ENCODE measurements around the gene FANCD2. TPM values are rescaled to one million over a fixed set of nuclear protein-coding genes. Genes with fewer than 3 reads are reported as not detected.
A peak's percentile ranks its signal among the peaks of the same experiment; 100 is the strongest.
"Not testable (repeated sequence)": the region's sequence is repeated elsewhere in the genome, so short reads cannot be mapped to it uniquely, and the experiment has no call there.

The FANCD2 gene
- total and polyA plus RNA-seq, 5 donors from 2014 or later = 4.5 to 62.8 (median 10.4) TPM

- H3K9me3 ChIP-seq (ENCODE audit: control insufficient read depth in 2 of 2, low read length in 2 of 2) = no peaks in the 10 kb centered on the region
- Mint-ChIP-seq H3K27ac (peak overlapping the region; percentile 99), H3K27me3 (peaks cover 7% of the 10 kb centered on the region), H3K9me3 (peaks cover 0 to 1% (median 0%) of the 10 kb centered on the region in 7 donors), H3K4me3 (peak overlapping the region; percentile 93 to 100 (median 98)), H3K4me1 (peaks cover 10 to 60% (median 25%) of the 10 kb centered on the region in 4 donors), H3K36me3 (peaks cover 10% of the 10 kb centered on the region)
- H3K27me3 ChIP-seq (ENCODE audit: control insufficient read depth, insufficient read depth, low read length) = no peaks in the 10 kb centered on the region
- peaks cover 16% of the 10 kb centered on the region for H3K36me3 ChIP-seq (ENCODE audit: control insufficient read depth, insufficient read depth, low read length)
- ATAC-seq (ENCODE audit: low read depth in 2 of 2) = no peak
- peak overlapping the region; percentile 85 for H3K27ac ChIP-seq (ENCODE audit: insufficient read depth, low read length, poor library complexity, severe bottlenecking)
- DNase-seq = no peak
- H3K4me1 ChIP-seq (ENCODE audit: control insufficient read depth, insufficient read depth, low read length, poor library complexity, severe bottlenecking) = peaks cover 38% of the 10 kb centered on the region
- H3K4me3 ChIP-seq (ENCODE audit: low read depth, low read length) = peak overlapping the region; percentile 99
Observed at GRCh38 chr3:10116138-10116460, 89.9 kb downstream of the FANCD2 start.

DNA sequence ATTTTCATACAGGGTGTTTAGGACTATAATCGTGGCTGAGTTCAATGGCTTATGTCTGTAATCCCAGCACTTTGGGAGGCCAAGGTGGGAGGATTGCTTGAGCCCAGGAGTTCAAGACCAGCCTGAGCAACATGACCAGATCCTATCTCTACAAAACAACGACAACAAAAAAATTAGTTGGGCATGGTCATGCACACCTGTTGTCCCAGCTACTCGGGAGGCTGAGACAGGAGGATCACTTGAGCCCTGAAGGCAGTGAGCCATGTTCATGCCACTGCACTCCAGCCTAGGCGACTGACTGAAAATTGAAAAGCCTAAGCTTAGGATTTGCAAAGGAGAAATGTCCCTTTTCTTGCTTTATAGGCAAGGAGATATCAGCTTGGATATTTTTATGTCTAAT, 90.7 kb downstream of the FANCD2 start:
- H3K4me1 ChIP-seq (ENCODE audit: control insufficient read depth, insufficient read depth, low read length, poor library complexity, severe bottlenecking) = peaks cover 38% of the 10 kb centered on the region
- no peaks in the 10 kb centered on the region for H3K27me3 ChIP-seq (ENCODE audit: control insufficient read depth, insufficient read depth, low read length)
- Mint-ChIP-seq H3K9me3 (peaks cover 0 to 1% (median 0%) of the 10 kb centered on the region in 7 donors), H3K27me3 (peaks cover 7% of the 10 kb centered on the region), H3K27ac (peak overlapping the region in 1 of 3 donors; percentile 99), H3K4me3 (peak overlapping the region; percentile 93 to 100 (median 98)), H3K4me1 (peaks cover 10 to 63% (median 27%) of the 10 kb centered on the region in 4 donors), H3K36me3 (peaks cover 13% of the 10 kb centered on the region)
- no peak overlapping the region for H3K27ac ChIP-seq (ENCODE audit: insufficient read depth, low read length, poor library complexity, severe bottlenecking)
- peak overlapping the region; percentile 99 for H3K4me3 ChIP-seq (ENCODE audit: low read depth, low read length)
- DNase-seq = no peak
- no peak for ATAC-seq (ENCODE audit: low read depth in 2 of 2)
- peaks cover 22% of the 10 kb centered on the region for H3K36me3 ChIP-seq (ENCODE audit: control insufficient read depth, insufficient read depth, low read length)
- H3K9me3 ChIP-seq (ENCODE audit: control insufficient read depth in 2 of 2, low read length in 2 of 2) = no peaks in the 10 kb centered on the region

GRCh38 chr3:10119376-10119775, 93.1 kb downstream of the FANCD2 start:
- Mint-ChIP-seq H3K27me3 (peaks cover 7% of the 10 kb centered on the region), H3K4me1 (peaks cover 17 to 73% (median 35%) of the 10 kb centered on the region in 4 donors), H3K4me3 (peak overlapping the region in 3 of 4 donors; percentile 29 to 73 (median 33)), H3K9me3 (peaks cover 0 to 1% (median 0%) of the 10 kb centered on the region in 7 donors), H3K27ac (peak overlapping the region in 1 of 3 donors; percentile 54), H3K36me3 (peaks cover 14% of the 10 kb centered on the region)
- Histone ChIP-seq H3K27ac (ENCODE audit: insufficient read depth, low read length, poor library complexity, severe bottlenecking) (no peak overlapping the region), H3K4me3 (ENCODE audit: low read depth, low read length) (no peak overlapping the region), H3K27me3 (ENCODE audit: control insufficient read depth, insufficient read depth, low read length) (no peaks in the 10 kb centered on the region), H3K36me3 (ENCODE audit: control insufficient read depth, insufficient read depth, low read length) (peaks cover 27% of the 10 kb centered on the region), H3K9me3 (ENCODE audit: control insufficient read depth in 2 of 2, low read length in 2 of 2) (no peaks in the 10 kb centered on the region), H3K4me1 (ENCODE audit: control insufficient read depth, insufficient read depth, low read length, poor library complexity, severe bottlenecking) (peaks cover 38% of the 10 kb centered on the region)
- no peak for DNase-seq
- ATAC-seq (ENCODE audit: low read depth in 2 of 2) = no peak

GRCh38 chr3:10121064-10121463, 94.8 kb downstream of the FANCD2 start:
- peak overlapping the region in 1 of 4 donors; percentile 33 for H3K4me3 Mint-ChIP-seq
- Histone ChIP-seq H3K27ac (ENCODE audit: insufficient read depth, low read length, poor library complexity, severe bottlenecking) (no peak overlapping the region), H3K4me3 (ENCODE audit: low read depth, low read length) (no peak overlapping the region), H3K27me3 (ENCODE audit: control insufficient read depth, insufficient read depth, low read length) (no peaks in the 10 kb centered on the region), H3K4me1 (ENCODE audit: control insufficient read depth, insufficient read depth, low read length, poor library complexity, severe bottlenecking) (peaks cover 33% of the 10 kb centered on the region), H3K36me3 (ENCODE audit: control insufficient read depth, insufficient read depth, low read length) (peaks cover 40% of the 10 kb centered on the region), H3K9me3 (ENCODE audit: control insufficient read depth in 2 of 2, low read length in 2 of 2) (no peaks in the 10 kb centered on the region)
- no peak for ATAC-seq (ENCODE audit: low read depth in 2 of 2)
- H3K4me1 Mint-ChIP-seq = peaks cover 22 to 71% (median 34%) of the 10 kb centered on the region in 4 donors
- H3K27me3 Mint-ChIP-seq = no peaks in the 10 kb centered on the region
- peaks cover 0 to 1% (median 0%) of the 10 kb centered on the region in 7 donors for H3K9me3 Mint-ChIP-seq
- peaks cover 20% of the 10 kb centered on the region for H3K36me3 Mint-ChIP-seq
- no peak for DNase-seq
- peak overlapping the region; percentile 16 to 61 (median 24) for H3K27ac Mint-ChIP-seq

DNA sequence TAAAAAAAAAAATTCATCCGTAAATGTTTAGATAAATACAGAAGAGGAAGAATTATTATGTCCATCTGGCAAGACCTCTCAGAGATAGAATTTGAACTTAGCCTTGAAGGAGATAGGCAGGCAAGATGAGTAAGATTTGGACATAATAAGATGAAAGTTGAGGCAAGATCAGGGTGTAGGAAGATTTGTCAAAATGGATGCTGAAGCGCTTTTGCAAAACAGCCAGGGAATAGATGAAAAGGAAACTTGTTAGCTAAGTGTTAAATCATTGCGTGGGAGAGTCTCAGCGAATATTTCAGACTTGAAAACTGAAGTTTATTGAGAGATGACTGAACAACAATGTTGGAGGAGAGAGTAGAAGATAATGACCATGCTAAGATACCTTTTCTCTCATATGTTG, 96.5 kb downstream of the FANCD2 start:
- no peak overlapping the region for H3K27ac ChIP-seq (ENCODE audit: insufficient read depth, low read length, poor library complexity, severe bottlenecking)
- DNase-seq = no peak
- Mint-ChIP-seq H3K27me3 (no peaks in the 10 kb centered on the region), H3K36me3 (peaks cover 32% of the 10 kb centered on the region), H3K4me3 (no peak overlapping the region), H3K27ac (peak overlapping the region; percentile 3 to 26 (median 21)), H3K9me3 (peaks cover 0 to 1% (median 0%) of the 10 kb centered on the region in 7 donors), H3K4me1 (peaks cover 17 to 55% (median 28%) of the 10 kb centered on the region in 4 donors)
- H3K36me3 ChIP-seq (ENCODE audit: control insufficient read depth, insufficient read depth, low read length) = peaks cover 54% of the 10 kb centered on the region
- H3K27me3 ChIP-seq (ENCODE audit: control insufficient read depth, insufficient read depth, low read length) = no peaks in the 10 kb centered on the region
- H3K4me1 ChIP-seq (ENCODE audit: control insufficient read depth, insufficient read depth, low read length, poor library complexity, severe bottlenecking) = peaks cover 16% of the 10 kb centered on the region
- no peaks in the 10 kb centered on the region for H3K9me3 ChIP-seq (ENCODE audit: control insufficient read depth in 2 of 2, low read length in 2 of 2)
- no peak overlapping the region for H3K4me3 ChIP-seq (ENCODE audit: low read depth, low read length)
- ATAC-seq (ENCODE audit: low read depth in 2 of 2) = no peak

- H3K4me1 ChIP-seq (ENCODE audit: control insufficient read depth, insufficient read depth, low read length, poor library complexity, severe bottlenecking); H3K36me3 Mint-ChIP-seq; H3K4me3 ChIP-seq (ENCODE audit: low read depth, low read length); DNase-seq; H3K4me1 Mint-ChIP-seq; ATAC-seq (ENCODE audit: low read depth in 2 of 2); H3K27me3 Mint-ChIP-seq; H3K36me3 ChIP-seq (ENCODE audit: control insufficient read depth, insufficient read depth, low read length); H3K27ac ChIP-seq (ENCODE audit: insufficient read depth, low read length, poor library complexity, severe bottlenecking); H3K9me3 ChIP-seq (ENCODE audit: control insufficient read depth in 2 of 2, low read length in 2 of 2); H3K27ac Mint-ChIP-seq; H3K9me3 Mint-ChIP-seq; H3K4me3 Mint-ChIP-seq; H3K27me3 ChIP-seq (ENCODE audit: control insufficient read depth, insufficient read depth, low read length): not testable (repeated sequence)
Observed at GRCh38 chr3:10135872-10136271, 109.6 kb downstream of the FANCD2 start.

DNA sequence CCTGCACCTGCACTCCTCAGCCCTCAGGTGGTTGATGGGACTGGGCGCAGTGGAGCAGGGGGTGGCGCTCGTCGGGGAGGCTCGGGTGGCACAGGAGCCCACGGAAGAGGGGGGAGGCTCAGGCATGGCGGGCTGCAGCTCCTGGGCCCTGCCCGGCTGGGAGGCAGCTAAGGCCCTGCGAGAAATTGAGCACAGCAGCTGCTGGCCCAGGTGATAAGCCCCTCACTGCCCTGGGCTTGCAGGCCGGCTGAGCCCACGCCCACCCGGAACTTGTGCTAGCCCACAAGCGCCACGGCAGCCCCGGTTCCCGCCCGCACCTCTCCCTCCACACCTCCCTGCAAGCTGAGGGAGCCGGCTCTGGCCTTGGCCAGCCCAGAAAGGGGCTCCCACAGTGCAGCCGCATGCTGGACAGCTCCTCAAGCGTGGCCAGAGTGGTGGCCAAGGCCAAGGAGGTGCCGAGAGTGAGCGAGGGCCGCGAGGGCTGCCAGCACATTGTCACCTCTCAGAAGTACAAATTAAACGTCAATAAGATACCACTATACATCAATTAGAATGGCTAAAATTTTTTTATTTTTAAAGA, 110.3 kb downstream of the FANCD2 start:
- H3K36me3 ChIP-seq (ENCODE audit: control insufficient read depth, insufficient read depth, low read length) = no peaks in the 10 kb centered on the region
- Mint-ChIP-seq H3K36me3 (no peaks in the 10 kb centered on the region), H3K4me1 (peaks cover 0 to 6% (median 3%) of the 10 kb centered on the region in 4 donors), H3K4me3 (no peak overlapping the region), H3K9me3 (no peaks in the 10 kb centered on the region), H3K27ac (no peak overlapping the region), H3K27me3 (peaks cover 2% of the 10 kb centered on the region)
- no peak for ATAC-seq (ENCODE audit: low read depth in 2 of 2)
- H3K9me3 ChIP-seq (ENCODE audit: control insufficient read depth in 2 of 2, low read length in 2 of 2) = no peaks in the 10 kb centered on the region
- no peaks in the 10 kb centered on the region for H3K27me3 ChIP-seq (ENCODE audit: control insufficient read depth, insufficient read depth, low read length)
- no peaks in the 10 kb centered on the region for H3K4me1 ChIP-seq (ENCODE audit: control insufficient read depth, insufficient read depth, low read length, poor library complexity, severe bottlenecking)
- DNase-seq = no peak
- H3K4me3 ChIP-seq (ENCODE audit: low read depth, low read length) = no peak overlapping the region
- H3K27ac ChIP-seq (ENCODE audit: insufficient read depth, low read length, poor library complexity, severe bottlenecking) = no peak overlapping the region

DNA sequence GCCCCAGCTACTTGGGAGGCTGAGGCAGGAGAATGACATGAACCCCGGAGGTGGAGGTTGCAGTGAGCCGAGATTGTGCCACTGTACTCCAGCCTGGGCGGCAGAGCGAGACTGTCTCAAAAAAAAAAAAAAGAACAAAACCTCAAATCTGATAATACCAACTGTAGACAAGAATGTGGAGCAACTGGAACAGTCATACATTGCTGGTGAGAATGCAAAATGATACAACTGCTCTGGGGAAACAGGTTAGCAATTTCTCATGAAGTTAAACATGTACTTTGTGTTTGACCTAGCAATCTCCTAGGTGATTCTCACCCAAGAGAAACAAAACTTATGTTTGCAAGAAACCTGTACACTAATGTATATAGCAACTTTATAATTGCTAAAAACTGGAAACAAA, 110.9 kb downstream of the FANCD2 start:
- Histone ChIP-seq H3K27me3 (ENCODE audit: control insufficient read depth, insufficient read depth, low read length) (no peaks in the 10 kb centered on the region), H3K27ac (ENCODE audit: insufficient read depth, low read length, poor library complexity, severe bottlenecking) (no peak overlapping the region), H3K4me3 (ENCODE audit: low read depth, low read length) (no peak overlapping the region), H3K36me3 (ENCODE audit: control insufficient read depth, insufficient read depth, low read length) (no peaks in the 10 kb centered on the region), H3K9me3 (ENCODE audit: control insufficient read depth in 2 of 2, low read length in 2 of 2) (no peaks in the 10 kb centered on the region), H3K4me1 (ENCODE audit: control insufficient read depth, insufficient read depth, low read length, poor library complexity, severe bottlenecking) (no peaks in the 10 kb centered on the region)
- H3K27me3 Mint-ChIP-seq = peaks cover 5% of the 10 kb centered on the region
- H3K4me3 Mint-ChIP-seq = no peak overlapping the region
- DNase-seq = no peak
- H3K27ac Mint-ChIP-seq = no peak overlapping the region
- H3K4me1 Mint-ChIP-seq = peaks cover 0 to 9% (median 3%) of the 10 kb centered on the region in 4 donors
- no peaks in the 10 kb centered on the region for H3K36me3 Mint-ChIP-seq
- H3K9me3 Mint-ChIP-seq = no peaks in the 10 kb centered on the region
- ATAC-seq (ENCODE audit: low read depth in 2 of 2) = no peak

Data from CD4-positive, CD25-positive, alpha-beta regulatory T cell (primary cell).